Uterus (tissue), 2 donors: Measurements from ENCODE around the gene DNAJC21.

Source experiments
- CTCF ChIP-seq, 4 experiments: fragments of 200-600 bp in 2 of 4; fragments of 450-650 bp in 2 of 4; sonication (generic) in 2 of 4; IDR thresholded peaks; one replicate each; pipeline ENCODE4 v1.5.1; 2016 to 2019; ENCODE audit warnings: antibody characterized with exemption in 4 of 4, mild to moderate bottlenecking in 2 of 4, moderate library complexity in 1 of 4
- POLR2A ChIP-seq, 2 donors: fragments of 450-650 bp; IDR thresholded peaks; one replicate each; pipeline ENCODE4 v1.6.1; 2016; ENCODE audit warnings: antibody characterized with exemption in 2 of 2, mild to moderate bottlenecking in 1 of 2, moderate library complexity in 1 of 2

- TF ChIP-seq CTCF (IDR thresholded peaks at IDR 0.05) (no peak), POLR2A (IDR thresholded peaks at IDR 0.05) (no peak)
Observed at GRCh38 chr5:34930870-34931269, 1.5 kb downstream of the DNAJC21 start.
